ENCODE results near the gene OR4A47.
"Not testable (repeated sequence)": the region's sequence is repeated elsewhere in the genome, so short reads cannot be mapped to it uniquely, and the experiment has no call there.

The OR4A47 gene

GRCh38 chr11:48488493-48488892 lies at the start of gene OR4A47:
OR4A47 (plus strand) TSS chr11:48488793; CDS start chr11:48488793, 0 bp downstream.
- H3K27me3 ChIP-seq (ENCODE audit: insufficient read depth, low read length, poor library complexity, severe bottlenecking); H3F3A ChIP-seq (ENCODE audit: low read depth); H3K79me2 ChIP-seq (ENCODE audit: insufficient read depth, low read length); H3K9ac ChIP-seq (ENCODE audit: low read depth, low read length, poor library complexity, severe bottlenecking); H3K36me3 ChIP-seq (ENCODE audit: insufficient read depth, low read length); H3K4me2 ChIP-seq (ENCODE audit: low read depth, low read length, poor library complexity, severe bottlenecking); H3K9me2 ChIP-seq (replicated peaks; ENCODE audit: low read depth, low read length); H4K20me1 ChIP-seq (ENCODE audit: insufficient read depth, low read length, poor library complexity, severe bottlenecking); H3K4me1 ChIP-seq (ENCODE audit: insufficient read depth, low read length, poor library complexity, severe bottlenecking); H3K4me3 ChIP-seq (ENCODE audit: low read length, poor library complexity, severe bottlenecking); H3K9me3 ChIP-seq (ENCODE audit: insufficient read depth, low read depth, low read length); H2AFZ ChIP-seq (ENCODE audit: low read length): not testable (repeated sequence)

GRCh38 chr11:48455909-48456308 lies 32.7 kb upstream of the OR4A47 start:
- H3K9me3 ChIP-seq (ENCODE audit: insufficient read depth, low read depth, low read length); H2AFZ ChIP-seq (ENCODE audit: low read length); H3K4me3 ChIP-seq (ENCODE audit: low read length, poor library complexity, severe bottlenecking); H3K9ac ChIP-seq (ENCODE audit: low read depth, low read length, poor library complexity, severe bottlenecking); H3K4me2 ChIP-seq (ENCODE audit: low read depth, low read length, poor library complexity, severe bottlenecking); H3K4me1 ChIP-seq (ENCODE audit: insufficient read depth, low read length, poor library complexity, severe bottlenecking); H3K9me2 ChIP-seq (replicated peaks; ENCODE audit: low read depth, low read length); H3K79me2 ChIP-seq (ENCODE audit: insufficient read depth, low read length); H3K36me3 ChIP-seq (ENCODE audit: insufficient read depth, low read length); H3K27me3 ChIP-seq (ENCODE audit: insufficient read depth, low read length, poor library complexity, severe bottlenecking); H3F3A ChIP-seq (ENCODE audit: low read depth); H4K20me1 ChIP-seq (ENCODE audit: insufficient read depth, low read length, poor library complexity, severe bottlenecking): not testable (repeated sequence)

GRCh38 chr11:48473966-48474365 lies 14.6 kb upstream of the OR4A47 start:
- H3K9ac ChIP-seq (ENCODE audit: low read depth, low read length, poor library complexity, severe bottlenecking); H3K4me2 ChIP-seq (ENCODE audit: low read depth, low read length, poor library complexity, severe bottlenecking); H3K4me3 ChIP-seq (ENCODE audit: low read length, poor library complexity, severe bottlenecking); H4K20me1 ChIP-seq (ENCODE audit: insufficient read depth, low read length, poor library complexity, severe bottlenecking); H2AFZ ChIP-seq (ENCODE audit: low read length); H3K27me3 ChIP-seq (ENCODE audit: insufficient read depth, low read length, poor library complexity, severe bottlenecking); H3K79me2 ChIP-seq (ENCODE audit: insufficient read depth, low read length); H3K36me3 ChIP-seq (ENCODE audit: insufficient read depth, low read length); H3K9me2 ChIP-seq (replicated peaks; ENCODE audit: low read depth, low read length); H3K4me1 ChIP-seq (ENCODE audit: insufficient read depth, low read length, poor library complexity, severe bottlenecking); H3K9me3 ChIP-seq (ENCODE audit: insufficient read depth, low read depth, low read length); H3F3A ChIP-seq (ENCODE audit: low read depth): not testable (repeated sequence)

GRCh38 chr11:48474703-48475102 lies 13.9 kb upstream of the OR4A47 start:
- H3K36me3 ChIP-seq (ENCODE audit: insufficient read depth, low read length); H3K27me3 ChIP-seq (ENCODE audit: insufficient read depth, low read length, poor library complexity, severe bottlenecking); H3F3A ChIP-seq (ENCODE audit: low read depth); H3K79me2 ChIP-seq (ENCODE audit: insufficient read depth, low read length); H4K20me1 ChIP-seq (ENCODE audit: insufficient read depth, low read length, poor library complexity, severe bottlenecking); H2AFZ ChIP-seq (ENCODE audit: low read length); H3K9me2 ChIP-seq (replicated peaks; ENCODE audit: low read depth, low read length); H3K9me3 ChIP-seq (ENCODE audit: insufficient read depth, low read depth, low read length); H3K4me1 ChIP-seq (ENCODE audit: insufficient read depth, low read length, poor library complexity, severe bottlenecking); H3K9ac ChIP-seq (ENCODE audit: low read depth, low read length, poor library complexity, severe bottlenecking); H3K4me3 ChIP-seq (ENCODE audit: low read length, poor library complexity, severe bottlenecking); H3K4me2 ChIP-seq (ENCODE audit: low read depth, low read length, poor library complexity, severe bottlenecking): not testable (repeated sequence)

GRCh38 chr11:48506169-48506568 lies 17.6 kb downstream of the OR4A47 start:
- H3K4me2 ChIP-seq (ENCODE audit: low read depth, low read length, poor library complexity, severe bottlenecking); H3F3A ChIP-seq (ENCODE audit: low read depth); H3K4me1 ChIP-seq (ENCODE audit: insufficient read depth, low read length, poor library complexity, severe bottlenecking); H3K9me3 ChIP-seq (ENCODE audit: insufficient read depth, low read depth, low read length); H3K9ac ChIP-seq (ENCODE audit: low read depth, low read length, poor library complexity, severe bottlenecking); H4K20me1 ChIP-seq (ENCODE audit: insufficient read depth, low read length, poor library complexity, severe bottlenecking); H2AFZ ChIP-seq (ENCODE audit: low read length); H3K27me3 ChIP-seq (ENCODE audit: insufficient read depth, low read length, poor library complexity, severe bottlenecking); H3K4me3 ChIP-seq (ENCODE audit: low read length, poor library complexity, severe bottlenecking); H3K9me2 ChIP-seq (replicated peaks; ENCODE audit: low read depth, low read length); H3K79me2 ChIP-seq (ENCODE audit: insufficient read depth, low read length); H3K36me3 ChIP-seq (ENCODE audit: insufficient read depth, low read length): not testable (repeated sequence)

All from Loucy (cell line).